Fibroblast of mammary gland (primary cell): ENCODE data around the gene CREB5.
A peak's percentile ranks its signal among the peaks of the same experiment; 100 is the strongest.

ENCODE experiments used
- DNase-seq: peaks from one replicate; pipeline ENCODE4 v3.0.0-alpha.2; 2010; ENCODE audit warnings: low read depth
- H3K4me3 ChIP-seq: 2 replicates; pipeline ENCODE4 v1.5.1; 2011; ENCODE audit warnings: low read depth, mild to moderate bottlenecking, low read length, moderate library complexity; ENCODE audit not compliant: control insufficient read depth
- CTCF ChIP-seq: conservative IDR thresholded peaks from 2 replicates; pipeline ENCODE4 v1.5.1; 2011; ENCODE audit warnings: low read depth, low read length, inconsistent platforms; ENCODE audit not compliant: control insufficient read depth, insufficient read depth

Gene CREB5

GRCh38 chr7:28375729-28376128 lies 36.6 kb upstream of the CREB5 start:
- no peak overlapping the region for H3K4me3 ChIP-seq
- DNase-seq = no peak
- TF ChIP-seq CTCF = no peak

GRCh38 chr7:28376634-28377033 lies 35.7 kb upstream of the CREB5 start:
- TF ChIP-seq CTCF = no peak
- no peak overlapping the region for H3K4me3 ChIP-seq
- no peak for DNase-seq

GRCh38 chr7:28378574-28379149 lies 33.7 kb upstream of the CREB5 start:
- peak; percentile 25 for DNase-seq
- no peak for TF ChIP-seq CTCF
- no peak overlapping the region for H3K4me3 ChIP-seq

- DNase-seq = no peak
- no peak for TF ChIP-seq CTCF
- H3K4me3 ChIP-seq = no peak overlapping the region
Measured at GRCh38 chr7:28381466-28381865, 30.9 kb upstream of the CREB5 start.

GRCh38 chr7:28382144-28382543 lies 30.2 kb upstream of the CREB5 start:
- H3K4me3 ChIP-seq = no peak overlapping the region
- TF ChIP-seq CTCF = no peak
- DNase-seq = no peak

GRCh38 chr7:28383975-28384374 lies 28.3 kb upstream of the CREB5 start:
- no peak for TF ChIP-seq CTCF
- DNase-seq = no peak
- no peak overlapping the region for H3K4me3 ChIP-seq
